Measurements from ENCODE around the gene MNX1.

The MNX1 gene

GRCh38 chr7:157006829-157007469 lies 3.5 kb downstream of the MNX1 start:
- WGBS (ENCODE audit: insufficient coverage, insufficient read length) = no CpG with 5 or more reads among the region's 7 CpGs
- Histone ChIP-seq H3K4me3 (ENCODE audit: low read length) (no peak overlapping the region), H3K27ac (ENCODE audit: low read length) (no peak overlapping the region), H3K27me3 (ENCODE audit: control insufficient read depth, insufficient read depth, low read length) (peaks cover 86% of the 10 kb centered on the region), H3K36me3 (ENCODE audit: control insufficient read depth, insufficient read depth, low read length) (no peaks in the 10 kb centered on the region), H3K4me1 (ENCODE audit: control insufficient read depth, insufficient read depth, low read length) (peaks cover 6% of the 10 kb centered on the region), H3K9me3 (ENCODE audit: control insufficient read depth, insufficient read depth, low read length) (no peaks in the 10 kb centered on the region)
- DNase-seq (ENCODE audit: low read depth, low spot score) = no peak

GRCh38 chr7:157006205-157006747 lies 4.2 kb downstream of the MNX1 start:
- Histone ChIP-seq H3K9me3 (ENCODE audit: control insufficient read depth, insufficient read depth, low read length) (no peaks in the 10 kb centered on the region), H3K4me3 (ENCODE audit: low read length) (no peak overlapping the region), H3K36me3 (ENCODE audit: control insufficient read depth, insufficient read depth, low read length) (no peaks in the 10 kb centered on the region), H3K4me1 (ENCODE audit: control insufficient read depth, insufficient read depth, low read length) (peaks cover 6% of the 10 kb centered on the region), H3K27me3 (ENCODE audit: control insufficient read depth, insufficient read depth, low read length) (peaks cover 86% of the 10 kb centered on the region), H3K27ac (ENCODE audit: low read length) (no peak overlapping the region)
- WGBS (ENCODE audit: insufficient coverage, insufficient read length) = no CpG with 5 or more reads among the region's 39 CpGs
- DNase-seq (ENCODE audit: low read depth, low spot score) = no peak

- Histone ChIP-seq H3K27ac (ENCODE audit: low read length) (no peak overlapping the region), H3K4me1 (ENCODE audit: control insufficient read depth, insufficient read depth, low read length) (peaks cover 6% of the 10 kb centered on the region), H3K9me3 (ENCODE audit: control insufficient read depth, insufficient read depth, low read length) (no peaks in the 10 kb centered on the region), H3K36me3 (ENCODE audit: control insufficient read depth, insufficient read depth, low read length) (no peaks in the 10 kb centered on the region), H3K27me3 (ENCODE audit: control insufficient read depth, insufficient read depth, low read length) (peaks cover 88% of the 10 kb centered on the region), H3K4me3 (ENCODE audit: low read length) (no peak overlapping the region)
- no peak for DNase-seq (ENCODE audit: low read depth, low spot score)
- no CpG with 5 or more reads among the region's 77 CpGs for WGBS (ENCODE audit: insufficient coverage, insufficient read length)
These were observed 4.8 kb downstream of the MNX1 start for GRCh38 chr7:157005456-157006204.

- Histone ChIP-seq H3K27me3 (ENCODE audit: control insufficient read depth, insufficient read depth, low read length) (peaks cover 92% of the 10 kb centered on the region), H3K4me3 (ENCODE audit: low read length) (no peak overlapping the region), H3K4me1 (ENCODE audit: control insufficient read depth, insufficient read depth, low read length) (peaks cover 6% of the 10 kb centered on the region), H3K36me3 (ENCODE audit: control insufficient read depth, insufficient read depth, low read length) (no peaks in the 10 kb centered on the region), H3K9me3 (ENCODE audit: control insufficient read depth, insufficient read depth, low read length) (no peaks in the 10 kb centered on the region), H3K27ac (ENCODE audit: low read length) (no peak overlapping the region)
- WGBS (ENCODE audit: insufficient coverage, insufficient read length) = no CpG with 5 or more reads among the region's 56 CpGs
- DNase-seq (ENCODE audit: low read depth, low spot score) = no peak
These were observed 5.7 kb downstream of the MNX1 start for GRCh38 chr7:157004521-157005455.

- H3K4me3 ChIP-seq (ENCODE audit: low read length) = peak overlapping the region; percentile 9; the same call in 1 of the 2 replicates
- H3K36me3 ChIP-seq (ENCODE audit: control insufficient read depth, insufficient read depth, low read length) = no peaks in the 10 kb centered on the region
- H3K9me3 ChIP-seq (ENCODE audit: control insufficient read depth, insufficient read depth, low read length) = no peaks in the 10 kb centered on the region
- WGBS (ENCODE audit: insufficient coverage, insufficient read length) = no CpG with 5 or more reads among the region's 60 CpGs
- H3K27me3 ChIP-seq (ENCODE audit: control insufficient read depth, insufficient read depth, low read length) = peaks cover 91% of the 10 kb centered on the region
- H3K4me1 ChIP-seq (ENCODE audit: control insufficient read depth, insufficient read depth, low read length) = peaks cover 6% of the 10 kb centered on the region
- no peak for DNase-seq (ENCODE audit: low read depth, low spot score)
- no peak overlapping the region for H3K27ac ChIP-seq (ENCODE audit: low read length)
These were observed 6.5 kb downstream of the MNX1 start for GRCh38 chr7:157003756-157004520.

- Histone ChIP-seq H3K27me3 (ENCODE audit: control insufficient read depth, insufficient read depth, low read length) (peaks cover 90% of the 10 kb centered on the region), H3K27ac (ENCODE audit: low read length) (no peak overlapping the region), H3K4me3 (ENCODE audit: low read length) (no peak overlapping the region), H3K9me3 (ENCODE audit: control insufficient read depth, insufficient read depth, low read length) (no peaks in the 10 kb centered on the region), H3K4me1 (ENCODE audit: control insufficient read depth, insufficient read depth, low read length) (peaks cover 6% of the 10 kb centered on the region), H3K36me3 (ENCODE audit: control insufficient read depth, insufficient read depth, low read length) (no peaks in the 10 kb centered on the region)
- no CpG with 5 or more reads among the region's 6 CpGs for WGBS (ENCODE audit: insufficient coverage, insufficient read length)
- DNase-seq (ENCODE audit: low read depth, low spot score) = no peak
These were observed 7.1 kb downstream of the MNX1 start for GRCh38 chr7:157003445-157003755.

- WGBS (ENCODE audit: insufficient coverage, insufficient read length) = no CpG with 5 or more reads among the region's 47 CpGs
- H3K36me3 ChIP-seq (ENCODE audit: control insufficient read depth, insufficient read depth, low read length) = no peaks in the 10 kb centered on the region
- H3K4me1 ChIP-seq (ENCODE audit: control insufficient read depth, insufficient read depth, low read length) = peaks cover 6% of the 10 kb centered on the region
- no peaks in the 10 kb centered on the region for H3K9me3 ChIP-seq (ENCODE audit: control insufficient read depth, insufficient read depth, low read length)
- peaks cover 89% of the 10 kb centered on the region for H3K27me3 ChIP-seq (ENCODE audit: control insufficient read depth, insufficient read depth, low read length)
- no peak for DNase-seq (ENCODE audit: low read depth, low spot score)
- H3K27ac ChIP-seq (ENCODE audit: low read length) = no peak overlapping the region
- H3K4me3 ChIP-seq (ENCODE audit: low read length) = no peak overlapping the region
These were observed 7.5 kb downstream of the MNX1 start for GRCh38 chr7:157002819-157003421.

- H3K27me3 ChIP-seq (ENCODE audit: control insufficient read depth, insufficient read depth, low read length) = peaks cover 89% of the 10 kb centered on the region
- WGBS (ENCODE audit: insufficient coverage, insufficient read length) = no CpG with 5 or more reads among the region's 32 CpGs
- H3K9me3 ChIP-seq (ENCODE audit: control insufficient read depth, insufficient read depth, low read length) = no peaks in the 10 kb centered on the region
- no peaks in the 10 kb centered on the region for H3K36me3 ChIP-seq (ENCODE audit: control insufficient read depth, insufficient read depth, low read length)
- no peak for DNase-seq (ENCODE audit: low read depth, low spot score)
- peaks cover 6% of the 10 kb centered on the region for H3K4me1 ChIP-seq (ENCODE audit: control insufficient read depth, insufficient read depth, low read length)
- H3K4me3 ChIP-seq (ENCODE audit: low read length) = no peak overlapping the region
- H3K27ac ChIP-seq (ENCODE audit: low read length) = no peak overlapping the region
These were observed 8.3 kb downstream of the MNX1 start for GRCh38 chr7:157001920-157002818.

All from iPS DF 6.9 (cell line).